ENCODE measurements around the gene STEAP3. TPM values are rescaled to one million over a fixed set of nuclear protein-coding genes. Genes with fewer than 3 reads are reported as not detected.

Gene STEAP3
- total RNA-seq, 2 donors from 2014 or later: 17.9 to 31.4 TPM

DNA sequence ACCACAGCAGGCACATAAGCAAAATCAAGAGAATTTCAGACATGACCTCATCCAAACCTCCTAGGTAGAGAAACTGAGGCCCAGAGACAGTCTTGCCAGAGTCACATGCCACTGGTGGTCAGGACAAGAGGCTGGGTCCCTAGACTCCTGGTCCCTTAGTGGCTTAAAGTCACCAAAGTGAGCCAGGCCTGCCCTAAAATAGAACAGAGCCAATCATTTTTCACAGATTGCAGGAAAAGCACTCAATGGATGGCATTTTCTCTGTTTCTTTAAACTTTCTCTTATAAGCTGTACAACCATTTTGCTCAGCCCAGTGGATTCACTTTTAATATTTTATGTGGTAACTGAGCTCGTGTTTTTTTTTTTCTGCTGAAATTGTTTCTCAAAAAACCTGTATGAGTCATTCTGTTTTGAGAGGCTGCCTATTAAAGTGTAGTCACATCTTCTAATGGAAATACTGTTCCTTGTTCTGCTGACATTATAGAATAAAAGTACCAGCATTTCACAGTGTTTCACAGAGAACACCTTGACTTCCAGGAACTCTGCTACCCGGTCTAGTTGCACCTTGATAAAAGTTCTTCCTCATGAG lies 29.6 kb downstream of the STEAP3 start:
- Histone ChIP-seq H3K36me3 (peaks cover 7% of the 10 kb centered on the region), H3K9me3 (no peaks in the 10 kb centered on the region), H3K27ac (peak overlapping the region in 1 of 2 donors; percentile 50), H3K4me3 (no peak overlapping the region), H3K27me3 (replicated peaks; ENCODE audit: insufficient read depth) (no peaks in the 10 kb centered on the region), H3K4me1 (ENCODE audit: control insufficient read depth in 1 of 2, low read depth in 2 of 2) (peaks cover 7 to 17% of the 10 kb centered on the region in 2 donors)
- TF ChIP-seq, protein P1, sequence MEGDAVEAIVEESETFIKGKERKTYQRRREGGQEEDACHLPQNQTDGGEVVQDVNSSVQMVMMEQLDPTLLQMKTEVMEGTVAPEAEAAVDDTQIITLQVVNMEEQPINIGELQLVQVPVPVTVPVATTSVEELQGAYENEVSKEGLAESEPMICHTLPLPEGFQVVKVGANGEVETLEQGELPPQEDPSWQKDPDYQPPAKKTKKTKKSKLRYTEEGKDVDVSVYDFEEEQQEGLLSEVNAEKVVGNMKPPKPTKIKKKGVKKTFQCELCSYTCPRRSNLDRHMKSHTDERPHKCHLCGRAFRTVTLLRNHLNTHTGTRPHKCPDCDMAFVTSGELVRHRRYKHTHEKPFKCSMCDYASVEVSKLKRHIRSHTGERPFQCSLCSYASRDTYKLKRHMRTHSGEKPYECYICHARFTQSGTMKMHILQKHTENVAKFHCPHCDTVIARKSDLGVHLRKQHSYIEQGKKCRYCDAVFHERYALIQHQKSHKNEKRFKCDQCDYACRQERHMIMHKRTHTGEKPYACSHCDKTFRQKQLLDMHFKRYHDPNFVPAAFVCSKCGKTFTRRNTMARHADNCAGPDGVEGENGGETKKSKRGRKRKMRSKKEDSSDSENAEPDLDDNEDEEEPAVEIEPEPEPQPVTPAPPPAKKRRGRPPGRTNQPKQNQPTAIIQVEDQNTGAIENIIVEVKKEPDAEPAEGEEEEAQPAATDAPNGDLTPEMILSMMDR (IDR thresholded peaks at IDR 0.05): no peak
- DNase-seq (ENCODE audit: low spot score): no peak
- ATAC-seq (ENCODE audit: insufficient number of reproducible peaks, low FRiP score, low read depth): no peak

DNA sequence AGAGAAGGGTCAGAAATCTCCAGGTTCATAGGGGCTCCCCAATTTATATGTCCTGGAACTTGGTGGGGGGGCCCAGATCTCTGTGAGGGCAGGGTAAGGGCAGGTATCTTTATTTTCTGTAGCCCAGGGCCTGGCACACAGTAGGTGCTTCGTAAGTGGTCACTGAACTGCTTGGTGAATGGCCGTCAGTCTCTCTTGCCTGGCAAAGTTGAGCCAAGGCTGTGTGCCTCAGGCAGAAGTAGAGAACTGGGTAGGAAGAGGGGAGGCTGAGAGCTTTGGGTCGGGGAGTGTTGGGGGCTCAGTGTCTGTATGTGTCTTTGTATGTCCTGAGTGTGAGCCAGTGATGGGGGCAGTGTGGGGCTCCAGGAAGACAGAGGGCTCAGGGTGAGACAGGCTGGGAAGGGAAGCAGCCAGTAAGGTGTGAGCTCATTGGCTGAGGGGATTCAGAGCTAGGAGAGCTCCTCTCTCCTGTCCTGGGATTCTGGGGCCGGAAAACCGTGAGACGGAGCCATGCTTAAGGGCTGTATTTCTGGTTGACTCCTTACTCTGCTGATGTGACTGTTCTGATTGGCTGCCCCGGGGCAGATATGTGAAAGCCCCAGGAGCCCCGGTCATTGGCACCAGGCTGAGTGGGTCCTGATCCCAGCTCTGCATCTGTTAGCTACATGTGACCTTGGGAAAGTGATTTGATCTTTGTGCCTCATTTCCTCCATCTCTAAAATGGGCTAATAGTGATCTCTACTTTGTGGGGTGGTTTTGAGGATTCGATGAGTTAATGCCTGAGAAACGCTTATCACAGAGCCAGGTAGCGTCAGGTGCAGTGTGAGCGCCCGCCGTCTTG lies 30.3 kb downstream of the STEAP3 start:
- ATAC-seq (ENCODE audit: insufficient number of reproducible peaks, low FRiP score, low read depth): no peak
- DNase-seq (ENCODE audit: low spot score): no peak
- Histone ChIP-seq H3K9me3 (no peaks in the 10 kb centered on the region), H3K27ac (no peak overlapping the region), H3K4me3 (no peak overlapping the region), H3K4me1 (ENCODE audit: control insufficient read depth in 1 of 2, low read depth in 2 of 2) (peaks cover 7 to 17% of the 10 kb centered on the region in 2 donors), H3K36me3 (peaks cover 7% of the 10 kb centered on the region), H3K27me3 (replicated peaks; ENCODE audit: insufficient read depth) (no peaks in the 10 kb centered on the region)
- TF ChIP-seq, protein P1 (IDR thresholded peaks at IDR 0.05): no peak

DNA sequence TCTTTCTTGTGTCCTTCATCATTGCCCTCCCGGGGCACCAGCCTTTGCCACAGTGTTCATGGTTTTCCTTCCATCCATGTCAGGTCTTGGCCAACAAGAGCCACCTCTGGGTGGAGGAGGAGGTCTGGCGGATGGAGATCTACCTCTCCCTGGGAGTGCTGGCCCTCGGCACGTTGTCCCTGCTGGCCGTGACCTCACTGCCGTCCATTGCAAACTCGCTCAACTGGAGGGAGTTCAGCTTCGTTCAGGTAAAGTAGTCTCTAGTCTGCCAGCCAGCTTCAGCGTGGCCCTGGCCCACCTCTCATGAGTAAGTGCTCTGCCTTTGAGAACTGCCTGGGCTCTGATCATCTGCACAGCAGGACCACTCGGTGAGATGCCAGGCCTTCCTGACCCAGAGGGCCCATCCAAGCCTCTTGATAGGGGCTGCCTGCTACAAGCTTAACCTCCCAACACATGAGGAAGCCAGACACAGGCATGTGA lies 31.0 kb downstream of the STEAP3 start:
- no peaks in the 10 kb centered on the region for H3K9me3 ChIP-seq
- H3K27me3 ChIP-seq (replicated peaks; ENCODE audit: insufficient read depth): no peaks in the 10 kb centered on the region
- peaks cover 7% of the 10 kb centered on the region for H3K36me3 ChIP-seq
- DNase-seq (ENCODE audit: low spot score) (no peak), ATAC-seq (ENCODE audit: insufficient number of reproducible peaks, low FRiP score, low read depth) (no peak)
- TF ChIP-seq, protein P1 (IDR thresholded peaks at IDR 0.05): no peak
- H3K27ac ChIP-seq: no peak overlapping the region
- no peak overlapping the region for H3K4me3 ChIP-seq
- peaks cover 7 to 17% of the 10 kb centered on the region in 2 donors for H3K4me1 ChIP-seq (ENCODE audit: control insufficient read depth in 1 of 2, low read depth in 2 of 2)

DNA sequence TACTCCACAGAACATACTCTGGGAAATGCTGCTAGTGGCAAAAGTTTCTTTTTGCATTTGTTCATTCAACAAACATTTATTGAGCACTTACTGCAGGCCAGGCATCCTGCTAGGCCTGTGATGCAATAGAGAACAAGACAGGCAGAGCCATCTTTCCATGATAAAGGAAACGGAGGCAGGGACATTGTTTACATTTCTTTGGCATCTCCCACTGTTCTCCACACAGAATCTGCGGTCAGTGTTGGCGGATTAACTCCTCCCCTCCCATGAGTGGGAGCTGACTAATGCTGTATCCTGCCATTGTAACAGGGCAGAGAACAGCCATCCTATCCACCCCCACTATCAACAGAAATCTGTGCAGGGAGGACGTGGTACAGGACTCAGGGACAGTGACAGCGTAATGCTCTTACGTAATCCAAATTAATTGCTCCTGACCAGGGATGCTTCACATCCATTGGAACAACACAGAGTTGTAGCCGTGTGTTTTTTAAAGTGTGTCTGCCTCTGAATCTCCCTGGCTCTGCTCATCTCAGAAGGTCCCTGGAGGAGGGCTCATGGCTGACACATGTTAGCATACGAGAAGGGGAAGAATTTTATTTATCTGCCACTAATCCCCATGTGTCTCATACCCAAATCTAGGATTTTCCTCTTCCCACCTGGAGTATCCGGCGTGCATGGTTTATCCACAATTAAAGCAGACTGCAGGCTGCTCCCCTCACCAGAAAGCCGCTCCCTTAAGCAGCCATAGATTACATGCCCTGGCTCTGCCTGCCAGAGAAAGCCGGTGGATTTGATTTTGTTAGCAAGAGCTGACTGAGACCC lies 32.3 kb downstream of the STEAP3 start:
- H3K4me1 ChIP-seq (ENCODE audit: control insufficient read depth in 1 of 2, low read depth in 2 of 2): peaks cover 7% of the 10 kb centered on the region in 2 donors
- DNase-seq (ENCODE audit: low spot score) (no peak), ATAC-seq (ENCODE audit: insufficient number of reproducible peaks, low FRiP score, low read depth) (no peak)
- peaks cover 7% of the 10 kb centered on the region for H3K36me3 ChIP-seq
- no peak overlapping the region for H3K27ac ChIP-seq
- no peaks in the 10 kb centered on the region for H3K27me3 ChIP-seq (replicated peaks; ENCODE audit: insufficient read depth)
- no peak overlapping the region for H3K4me3 ChIP-seq
- TF ChIP-seq, protein P1 (IDR thresholded peaks at IDR 0.05): no peak
- H3K9me3 ChIP-seq: no peaks in the 10 kb centered on the region

DNA sequence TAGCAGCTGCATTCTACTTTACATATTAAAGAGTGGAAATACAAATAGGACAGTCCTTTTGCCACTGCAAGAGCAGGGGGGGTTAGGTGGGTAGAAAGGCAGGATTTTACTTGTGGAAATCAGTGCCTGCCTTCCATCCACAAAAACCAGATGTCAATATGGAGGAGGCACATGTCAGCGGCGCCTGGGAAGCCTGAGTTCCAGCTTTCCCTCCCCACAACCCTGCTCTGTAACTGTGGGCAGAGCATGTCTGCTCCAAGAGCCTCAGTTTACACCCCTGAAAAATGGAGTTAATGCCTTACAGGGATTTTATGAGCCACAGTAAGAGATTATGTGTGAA lies 32.9 kb downstream of the STEAP3 start:
- DNase-seq (ENCODE audit: low spot score) (no peak), ATAC-seq (ENCODE audit: insufficient number of reproducible peaks, low FRiP score, low read depth) (no peak)
- Histone ChIP-seq H3K36me3 (peaks cover 7% of the 10 kb centered on the region), H3K4me3 (no peak overlapping the region), H3K27me3 (replicated peaks; ENCODE audit: insufficient read depth) (no peaks in the 10 kb centered on the region), H3K9me3 (no peaks in the 10 kb centered on the region), H3K27ac (no peak overlapping the region), H3K4me1 (ENCODE audit: control insufficient read depth in 1 of 2, low read depth in 2 of 2) (peaks cover 7% of the 10 kb centered on the region in 2 donors)
- TF ChIP-seq, protein P1 (IDR thresholded peaks at IDR 0.05): no peak

All from thoracic aorta (tissue), 2 donors.